Testis (tissue), 2 donors: ENCODE data around the gene DRD4.

Experiments
- CTCF ChIP-seq, 3 experiments: fragments of 450-650 bp in 2 of 3; fragments of 200-600 bp in 1 of 3; sonication (generic) in 1 of 3; IDR thresholded peaks; one replicate each; pipeline ENCODE4 v1.5.1; 2016 to 2019; ENCODE audit warnings: antibody characterized with exemption in 3 of 3, mild to moderate bottlenecking in 2 of 3, moderate library complexity in 1 of 3
- POLR2A ChIP-seq: fragments of 450-650 bp; IDR thresholded peaks from one replicate; pipeline ENCODE4 v1.6.1; 2017; ENCODE audit warnings: antibody characterized with exemption, mild to moderate bottlenecking, moderate library complexity

- TF ChIP-seq CTCF (IDR thresholded peaks at IDR 0.05), result peak in 1 of 3 experiments; percentile 23
- no peak for TF ChIP-seq POLR2A
Measured at GRCh38 chr11:612201-612960, 24.7 kb upstream of the DRD4 start.
